ENCODE measurements around the gene TMEM101.
"Not testable (repeated sequence)": the region's sequence is repeated elsewhere in the genome, so short reads cannot be mapped to it uniquely, and the experiment has no call there.

DNA sequence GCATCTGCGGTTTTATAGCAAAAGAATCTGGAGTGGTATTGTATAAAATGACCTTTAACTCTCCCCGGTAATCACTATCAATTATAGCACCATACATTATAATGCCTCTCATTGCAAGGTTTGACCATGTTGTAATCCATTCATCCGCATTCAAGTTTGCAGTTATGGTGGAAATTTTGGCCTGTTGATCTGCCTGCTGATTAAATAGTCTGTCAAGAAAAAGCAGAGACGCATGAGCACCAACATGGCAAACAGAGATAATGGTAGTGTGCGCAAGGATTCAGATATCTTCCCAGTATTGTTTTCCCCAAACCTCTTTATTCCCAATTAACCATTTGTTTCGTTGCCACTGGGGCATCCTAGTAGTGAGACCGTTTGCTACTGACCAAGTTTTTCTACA, 6.5 kb upstream of the TMEM101 start:
- not testable (repeated sequence) for TF ChIP-seq EZH2phosphoT487 (IDR thresholded peaks at IDR 0.05; ENCODE audit: insufficient read depth, low read depth); EZH2 (IDR thresholded peaks at IDR 0.05; ENCODE audit: insufficient read depth, poor library complexity, severe bottlenecking)
